H1 (cell line): ENCODE data around the gene ADAMTS14. TPM values are rescaled to one million over a fixed set of nuclear protein-coding genes. Genes with fewer than 3 reads are reported as not detected.

ENCODE experiments used
- ASH2L ChIP-seq: fragments of 200-600, 300-600 bp; sonication (generic); IDR thresholded peaks from one replicate; pipeline ENCODE4 v1.7.1; 2017; ENCODE audit warnings: low read length
- BACH1 ChIP-seq: IDR thresholded peaks from 2 replicates; pipeline ENCODE4 v1.6.1; 2012; ENCODE audit warnings: low read length, improper control_type of control experiment
- CBX8 ChIP-seq: fragments of 300-800, 300-1000 bp; sonication (generic); IDR thresholded peaks from 2 replicates; pipeline ENCODE4 v1.7.1; 2016; ENCODE audit warnings: low read depth, low read length, borderline replicate concordance
- CHD7 ChIP-seq: fragments of 300-600 bp; sonication (generic); IDR thresholded peaks from 2 replicates; pipeline ENCODE4 v1.7.1; 2012; ENCODE audit warnings: low read length, moderate library complexity, mild to moderate bottlenecking, inconsistent platforms; ENCODE audit not compliant: insufficient replicate concordance
- HDAC2 ChIP-seq, 2 experiments: fragments of 300-600 bp in 1 of 2; sonication (generic) in 1 of 2; IDR thresholded peaks; 2 replicates each; pipeline ENCODE4 v1.6.1; 2011 to 2012; ENCODE audit warnings: low read depth in 2 of 2, low read length in 2 of 2, mild to moderate bottlenecking in 2 of 2, moderate library complexity in 2 of 2, borderline replicate concordance in 1 of 2, inconsistent platforms in 1 of 2
- MAFK ChIP-seq: IDR thresholded peaks from 2 replicates; pipeline ENCODE4 v1.6.1; 2012; ENCODE audit warnings: low read depth, mild to moderate bottlenecking, improper control_type of control experiment, low read length
- MAX ChIP-seq: IDR thresholded peaks from 2 replicates; pipeline ENCODE4 v1.6.1; 2012; ENCODE audit warnings: inconsistent platforms
- POLR2A ChIP-seq, 2 experiments: IDR thresholded peaks; 1 replicate in 1 of 2; 2 replicates in 1 of 2; pipeline ENCODE4 v1.6.1; 2011; ENCODE audit warnings: low read depth in 2 of 2, low read length in 2 of 2, mild to moderate bottlenecking in 2 of 2; ENCODE audit errors: control extremely low read depth in 1 of 2
- SAP30 ChIP-seq: fragments of 300-600 bp; sonication (generic); IDR thresholded peaks from 2 replicates; pipeline ENCODE4 v1.7.1; 2012; ENCODE audit warnings: low read length, moderate library complexity, mild to moderate bottlenecking, inconsistent platforms; ENCODE audit not compliant: insufficient read depth, insufficient replicate concordance
- SIRT6 ChIP-seq: IDR thresholded peaks from one replicate; pipeline ENCODE4 v1.7.1; 2012; ENCODE audit warnings: low read length, inconsistent platforms
- TAF7 ChIP-seq: optimal IDR thresholded peaks from 2 replicates; pipeline ENCODE3; 2011; ENCODE audit warnings: low read depth, mild to moderate bottlenecking, inconsistent platforms, low read length, moderate library complexity, borderline replicate concordance
- polyA plus RNA-seq, 7 experiments: library from polyadenylated mRNA; depleted of rRNA in 3 of 7; stranded (reverse) in 5 of 7; unstranded in 2 of 7; fragments of >200 nt in 5 of 7; fragments of 200-250 nt in 2 of 7; gene quantifications; 1 replicate in 5 of 7; 2 replicates in 1 of 7; 4 replicates in 1 of 7; pipeline versions ENCODE4 v1.2.1 to v1.2.3, GENCODE V29; 2011 to 2013; ENCODE audit warnings: missing spikeins in 2 of 7, mixed read lengths in 2 of 7
- total RNA-seq: library from RNA; stranded (reverse); fragmentation: NEBNext Ultra II Directional; extraction: Animal tissue kit (Norgen Biotek cat#: 25700); gene quantifications from 2 replicates; pipeline ENCODE4 v1.2.1, GENCODE V29; 2021

Gene ADAMTS14
- total and polyA plus RNA-seq, 2 of the 8 experiments (the other 6 are each of a cell fraction or from before 2014, with no cell fraction given) = 2.0 to 2.3 TPM

- TF ChIP-seq MAFK = no peak
- TF ChIP-seq CHD7 = no peak
- TF ChIP-seq SIRT6 = no peak
- TF ChIP-seq POLR2A (IDR thresholded peaks at IDR 0.05; ENCODE audit: control extremely low read depth in 1 of 2, low read depth in 2 of 2, low read length in 2 of 2) = no peak
- TF ChIP-seq TAF7 = no peak
- TF ChIP-seq SAP30 = no peak
- TF ChIP-seq CBX8 = no peak
- TF ChIP-seq ASH2L = no peak
- TF ChIP-seq BACH1 = no peak
- no peak for TF ChIP-seq MAX
- TF ChIP-seq HDAC2 (IDR thresholded peaks at IDR 0.05; ENCODE audit: borderline replicate concordance in 1 of 2, low read depth in 2 of 2, low read length in 2 of 2) = peak in 1 of 2 experiments; percentile 94; a peak in 1 of 4 replicates
Observed at GRCh38 chr10:70671619-70672164, 614 bp upstream of the ADAMTS14 start (continued).
